AG04449 (cell line): Measurements from ENCODE around the gene MVB12B.

Source experiments
- CTCF ChIA-PET: fragments of 350-600 bp; formaldehyde crosslinking; extraction: SDS; loops from one replicate; lab custom pipeline; 2021; ENCODE audit warnings: antibody characterized with exemption; lab: Yijun Ruan, JAX
- POLR2A ChIA-PET: fragments of 400-600, 350-600 bp; formaldehyde crosslinking; extraction: SDS; loops from one replicate; lab custom pipeline; 2020; ENCODE audit warnings: antibody characterized with exemption, inconsistent platforms; lab: Yijun Ruan, JAX
- DNase-seq: peaks from one replicate; pipeline ENCODE4 v3.0.0-alpha.2; 2010; ENCODE audit warnings: low read depth, low spot score
- H3K4me3 ChIP-seq: 2 replicates; pipeline ENCODE4 v1.5.1; 2011; ENCODE audit warnings: low read depth, mild to moderate bottlenecking, control low read depth, low read length
- CTCF ChIP-seq: IDR thresholded peaks from one replicate; pipeline ENCODE4 v1.5.1; 2011; ENCODE audit warnings: mild to moderate bottlenecking, moderate library complexity, low read length, control low read depth, inconsistent platforms; ENCODE audit not compliant: insufficient read depth; ENCODE audit errors: missing control alignments

MVB12B gene

GRCh38 chr9:126502417-126503332 lies 176.0 kb downstream of the MVB12B start:
- H3K4me3 ChIP-seq = no peak overlapping the region
- DNase-seq = no peak
- no peak for TF ChIP-seq CTCF
- CTCF ChIA-PET = interaction anchor here (0.7 to 11.2 kb wide), 13 partner anchors 11 to 752 kb away, joined by 3 to 269 read pairs (median 30); no protein-coding TSS in a partner anchor
- POLR2A ChIA-PET = no interaction called here

- no peak overlapping the region for H3K4me3 ChIP-seq
- no peak for DNase-seq
- no peak for TF ChIP-seq CTCF
- ChIA-PET POLR2A (no interaction called here), CTCF (interaction anchor here (1.3 to 11.2 kb wide), 5 partner anchors 12 to 279 kb away, joined by 5 to 269 read pairs (median 140); no protein-coding TSS in a partner anchor)
Observed at GRCh38 chr9:126503333-126504085, 176.9 kb downstream of the MVB12B start.

GRCh38 chr9:126504086-126504976 lies 177.7 kb downstream of the MVB12B start:
- ChIA-PET POLR2A (no interaction called here), CTCF (interaction anchor here (1.3 to 11.2 kb wide), 4 partner anchors 12 to 278 kb away, joined by 5 to 269 read pairs (median 192); no protein-coding TSS in a partner anchor)
- H3K4me3 ChIP-seq = no peak overlapping the region
- no peak for TF ChIP-seq CTCF
- DNase-seq = no peak

GRCh38 chr9:126504977-126505455 lies 178.4 kb downstream of the MVB12B start:
- POLR2A ChIA-PET = no interaction called here
- no peak for TF ChIP-seq CTCF
- DNase-seq = no peak
- no peak overlapping the region for H3K4me3 ChIP-seq
- CTCF ChIA-PET = interaction anchor here (0.9 to 11.2 kb wide), 2 partner anchors 9 to 49 kb away, joined by 5 to 269 read pairs; no protein-coding TSS in a partner anchor

GRCh38 chr9:126505697-126506346 lies 179.2 kb downstream of the MVB12B start:
- CTCF ChIA-PET = interaction anchor here (0.9 to 11.2 kb wide), 4 partner anchors 9 to 52 kb away, joined by 5 to 269 read pairs (median 12); no protein-coding TSS in a partner anchor
- POLR2A ChIA-PET = no interaction called here
- no peak overlapping the region for H3K4me3 ChIP-seq
- no peak for TF ChIP-seq CTCF
- no peak for DNase-seq
